PC-9 (cell line): ENCODE results near the gene CCDC150. TPM values are rescaled to one million over a fixed set of nuclear protein-coding genes. Genes with fewer than 3 reads are reported as not detected.
A peak's percentile ranks its signal among the peaks of the same experiment; 100 is the strongest.

Experiments used
- BruUV-seq: library from RNA; stranded (reverse); fragments of 400-500 nt; replicated peaks from 2 replicates; lab custom pipeline; 2021; lab: Mats Ljungman, UMichigan
- CTCF ChIA-PET: fragments of 300-600 bp; sonication (Branson Sonifier 250); formaldehyde crosslinking; loops from one replicate; lab custom pipeline; 2022; ENCODE audit warnings: antibody characterized with exemption; lab: Charles Lee
- POLR2A ChIA-PET: fragments of 300-600 bp; sonication (Branson Sonifier 250); formaldehyde crosslinking; loops from one replicate; lab custom pipeline; 2022; ENCODE audit warnings: antibody characterized with exemption; ENCODE audit not compliant: unreplicated experiment; lab: Charles Lee
- DNase-seq, 2 experiments: peaks; one replicate each; pipeline versions ENCODE4 v3.0.0 to v3.0.0-alpha.2; 2015 to 2022; ENCODE audit warnings: mixed read lengths in 1 of 2
- H2AFZ ChIP-seq: fragments of 200-600 bp; sonication (generic); 2 replicates; pipeline ENCODE4 v1.8.1; 2017; ENCODE audit warnings: antibody characterized with exemption
- H3F3A ChIP-seq: fragments of 200-600 bp; sonication (generic); 2 replicates; pipeline ENCODE4 v1.8.1; 2017; ENCODE audit warnings: antibody characterized with exemption, mild to moderate bottlenecking, low read depth; ENCODE audit not compliant: insufficient read depth
- H3K27ac ChIP-seq: fragments of 200-600 bp; sonication (generic); 2 replicates; pipeline ENCODE4 v1.6.1; 2016; ENCODE audit warnings: mixed run types
- H3K27me3 ChIP-seq: fragments of 200-600 bp; sonication (generic); 2 replicates; pipeline ENCODE4 v1.6.1; 2016; ENCODE audit warnings: low read depth, mixed run types; ENCODE audit not compliant: insufficient read depth
- H3K36me3 ChIP-seq: fragments of 200-600 bp; sonication (generic); 2 replicates; pipeline ENCODE4 v1.6.1; 2016; ENCODE audit warnings: low read depth, mixed run types
- H3K4me1 ChIP-seq: fragments of 200-600 bp; sonication (generic); replicated peaks from 2 replicates; pipeline ENCODE4 v1.6.1; 2016; ENCODE audit warnings: mixed run types; ENCODE audit not compliant: insufficient read depth
- H3K4me2 ChIP-seq: fragments of 200-600 bp; sonication (generic); 2 replicates; pipeline ENCODE4 v1.6.1; 2017; ENCODE audit warnings: mixed run types
- H3K4me3 ChIP-seq: fragments of 200-600 bp; sonication (generic); 2 replicates; pipeline ENCODE4 v1.6.1; 2016; ENCODE audit warnings: mixed run types
- H3K79me2 ChIP-seq: fragments of 200-600 bp; sonication (generic); 2 replicates; pipeline ENCODE4 v1.6.1; 2017; ENCODE audit warnings: low read depth, mixed run types
- H3K9me2 ChIP-seq: fragments of 200-600 bp; sonication (generic); 2 replicates; pipeline ENCODE4 v1.8.1; 2017; ENCODE audit warnings: mild to moderate bottlenecking; ENCODE audit not compliant: insufficient read depth
- H3K9me3 ChIP-seq: fragments of 200-600 bp; sonication (generic); 2 replicates; pipeline ENCODE4 v1.8.1; 2016; ENCODE audit warnings: low read depth; ENCODE audit not compliant: insufficient read depth
- H4K20me1 ChIP-seq: fragments of 200-600 bp; sonication (generic); 2 replicates; pipeline ENCODE4 v1.8.1; 2017; ENCODE audit not compliant: insufficient read depth
- CTCF ChIP-seq: fragments of 200-600 bp; sonication (generic); conservative IDR thresholded peaks from 2 replicates; pipeline ENCODE4 v1.6.1; 2017; ENCODE audit warnings: mixed run types, antibody characterized with exemption, mild to moderate bottlenecking, moderate library complexity
- EZH2 ChIP-seq: fragments of 200-600 bp; sonication (generic); IDR thresholded peaks from 2 replicates; pipeline ENCODE4 v1.8.0; 2017; ENCODE audit warnings: antibody characterized with exemption, low read depth
- intact Hi-C: fragments of 100-400 bp; cut with micrococcal nuclease; formaldehyde crosslinking; loops from one replicate; pipeline ENCODE4 v1.10.0; 2022; ENCODE audit not compliant: unreplicated experiment
- total RNA-seq: library from RNA; stranded (reverse); gene quantifications from 2 replicates; pipeline ENCODE4 v1.2.3, GENCODE V29; 2021

Gene CCDC150
- total RNA-seq, 1 experiment from 2014 or later: 9.8 TPM

- Histone ChIP-seq H4K20me1 (no peaks in the 10 kb centered on the region), H3K4me2 (no peak overlapping the region), H3K36me3 (no peaks in the 10 kb centered on the region), H3F3A (no peaks in the 10 kb centered on the region), H3K27me3 (no peaks in the 10 kb centered on the region), H3K4me3 (no peak overlapping the region), H2AFZ (no peak overlapping the region), H3K79me2 (no peaks in the 10 kb centered on the region), H3K4me1 (no peaks in the 10 kb centered on the region), H3K9me2 (no peaks in the 10 kb centered on the region), H3K27ac (no peak overlapping the region), H3K9me3 (no peaks in the 10 kb centered on the region)
- peak in 1 of 2 experiments; percentile 1 for DNase-seq
- BruUV-seq: no TSS peak
- no peak for TF ChIP-seq EZH2
- peak; percentile 48; the same call in 1 of the 2 replicates for TF ChIP-seq CTCF
- ChIA-PET POLR2A (no interaction called here), CTCF (no interaction called here)
- intact Hi-C loops: loop anchor here (10.0 kb wide), 1 partner anchor 296 kb away; no protein-coding TSS in a partner anchor
Observed at GRCh38 chr2:196750977-196751631, 111.6 kb downstream of the CCDC150 start.

GRCh38 chr2:196758474-196759377 is 119.2 kb downstream of the CCDC150 start:
- intact Hi-C loops: loop anchor here (5.0 to 10.0 kb wide), 2 partner anchors 304 to 681 kb away; no protein-coding TSS in a partner anchor
- TF ChIP-seq EZH2 (no peak), CTCF (peak; percentile 54)
- no peaks in the 10 kb centered on the region for H3K9me3 ChIP-seq
- no peaks in the 10 kb centered on the region for H3K79me2 ChIP-seq
- H3K9me2 ChIP-seq: no peaks in the 10 kb centered on the region
- no peaks in the 10 kb centered on the region for H3K4me1 ChIP-seq
- BruUV-seq: no TSS peak
- no peak overlapping the region for H3K4me3 ChIP-seq
- H3K4me2 ChIP-seq: no peak overlapping the region
- no peak overlapping the region for H2AFZ ChIP-seq
- no peaks in the 10 kb centered on the region for H4K20me1 ChIP-seq
- no peak overlapping the region for H3K27ac ChIP-seq
- H3F3A ChIP-seq: no peaks in the 10 kb centered on the region
- H3K27me3 ChIP-seq: no peaks in the 10 kb centered on the region
- no peak for DNase-seq
- H3K36me3 ChIP-seq: no peaks in the 10 kb centered on the region
- CTCF ChIA-PET: interaction anchor here (0.6 kb wide), 2 partner anchors 286 to 670 kb away, joined by 6 to 10 read pairs; no protein-coding TSS in a partner anchor
- POLR2A ChIA-PET: no interaction called here

GRCh38 chr2:196759378-196759706 is 119.8 kb downstream of the CCDC150 start:
- CTCF ChIA-PET: no interaction called here
- no peaks in the 10 kb centered on the region for H3K79me2 ChIP-seq
- no peak overlapping the region for H3K4me2 ChIP-seq
- intact Hi-C loops: loop anchor here (5.0 to 10.0 kb wide), 2 partner anchors 305 to 682 kb away; no protein-coding TSS in a partner anchor
- no peaks in the 10 kb centered on the region for H3K9me2 ChIP-seq
- H3K9me3 ChIP-seq: no peaks in the 10 kb centered on the region
- no peak overlapping the region for H3K4me3 ChIP-seq
- H2AFZ ChIP-seq: no peak overlapping the region
- POLR2A ChIA-PET: no interaction called here
- H3F3A ChIP-seq: no peaks in the 10 kb centered on the region
- BruUV-seq: no TSS peak
- TF ChIP-seq EZH2 (no peak), CTCF (no peak)
- H3K4me1 ChIP-seq: no peaks in the 10 kb centered on the region
- DNase-seq: no peak
- no peaks in the 10 kb centered on the region for H3K36me3 ChIP-seq
- no peaks in the 10 kb centered on the region for H3K27me3 ChIP-seq
- no peak overlapping the region for H3K27ac ChIP-seq
- H4K20me1 ChIP-seq: no peaks in the 10 kb centered on the region
